HG03039 (cell line): ENCODE measurements around the gene SARS2.
A peak's percentile ranks its signal among the peaks of the same experiment; 100 is the strongest.
"Not testable (repeated sequence)": the region's sequence is repeated elsewhere in the genome, so short reads cannot be mapped to it uniquely, and the experiment has no call there.

Source experiments
- ATAC-seq: cut with Tn5 transposase; IDR thresholded peaks from one replicate; pipeline ENCODE4 v1.9.1; 2021; ENCODE audit warnings: mild to moderate bottlenecking, moderate library complexity; ENCODE audit not compliant: unreplicated experiment

The SARS2 gene

DNA sequence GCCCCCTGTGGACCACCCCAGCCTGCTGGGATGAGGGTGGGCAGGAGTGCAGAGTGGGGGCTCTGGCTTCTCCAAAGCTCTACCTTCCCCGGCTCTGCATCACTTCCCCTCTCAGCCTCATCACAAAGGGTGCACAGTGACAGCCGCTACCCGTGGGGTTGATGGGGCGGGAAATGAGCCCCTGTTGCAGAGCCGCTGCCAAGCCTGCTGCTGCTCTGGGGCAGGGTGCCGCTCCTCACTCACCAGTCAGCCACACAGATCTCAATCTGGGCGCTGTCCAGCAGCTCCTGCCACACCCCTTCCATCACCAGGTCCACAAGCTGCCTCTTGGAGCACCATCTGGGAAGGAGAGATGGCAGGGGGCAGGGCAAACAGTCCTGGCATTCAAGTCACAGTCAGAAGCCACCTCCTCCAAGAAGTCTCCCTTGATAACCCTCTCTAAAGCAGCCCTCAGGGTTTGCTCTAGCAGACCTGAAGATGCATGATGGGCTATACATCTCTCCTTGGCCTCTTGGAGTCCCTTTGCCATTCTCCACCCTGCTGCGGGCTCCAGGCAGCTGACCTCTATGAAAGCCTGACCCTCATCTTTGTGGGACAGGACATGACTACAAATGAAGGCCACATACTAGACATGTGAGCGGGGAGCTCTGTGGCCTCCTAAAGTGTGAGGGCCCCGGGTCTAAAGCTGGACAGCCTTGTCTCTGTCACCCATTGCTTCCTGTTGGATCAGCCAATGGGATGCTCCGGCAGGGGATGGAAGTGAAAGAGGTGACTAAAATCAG, 15.9 kb upstream of the SARS2 start:
- ATAC-seq: no peak

DNA sequence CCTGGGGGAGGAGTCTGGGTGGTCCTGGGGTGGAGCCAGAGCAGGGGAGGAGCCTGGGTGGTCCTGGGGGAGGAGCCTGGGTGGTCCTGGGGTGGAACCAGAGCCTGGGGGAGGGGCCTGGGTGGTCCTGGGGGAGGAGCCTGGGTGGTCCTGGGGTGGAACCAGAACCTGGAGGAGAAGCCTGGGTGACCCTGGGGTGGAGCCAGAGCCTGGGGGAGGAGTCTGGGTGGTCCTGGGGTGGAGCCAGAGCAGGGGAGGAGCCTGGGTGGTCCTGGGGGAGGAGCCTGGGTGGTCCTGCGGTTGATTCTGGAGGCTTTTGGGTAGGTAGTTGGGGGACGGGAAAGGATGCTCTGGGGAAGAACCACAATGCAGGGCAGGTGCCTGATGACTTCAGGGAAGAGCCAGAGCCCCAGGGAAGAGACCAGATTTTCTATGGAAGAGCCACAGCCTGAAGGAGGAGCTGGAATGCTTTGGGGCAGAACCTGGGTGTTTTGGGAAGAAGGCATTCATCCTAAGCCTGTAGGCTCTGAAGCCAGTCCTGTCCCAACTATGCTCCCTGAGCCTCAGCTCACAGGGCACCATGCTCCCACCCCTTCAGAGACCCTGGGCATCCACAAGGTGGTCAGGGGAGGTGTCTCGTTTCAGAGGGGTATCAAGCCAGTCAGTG, 15.1 kb upstream of the SARS2 start:
- ATAC-seq: no peak

DNA sequence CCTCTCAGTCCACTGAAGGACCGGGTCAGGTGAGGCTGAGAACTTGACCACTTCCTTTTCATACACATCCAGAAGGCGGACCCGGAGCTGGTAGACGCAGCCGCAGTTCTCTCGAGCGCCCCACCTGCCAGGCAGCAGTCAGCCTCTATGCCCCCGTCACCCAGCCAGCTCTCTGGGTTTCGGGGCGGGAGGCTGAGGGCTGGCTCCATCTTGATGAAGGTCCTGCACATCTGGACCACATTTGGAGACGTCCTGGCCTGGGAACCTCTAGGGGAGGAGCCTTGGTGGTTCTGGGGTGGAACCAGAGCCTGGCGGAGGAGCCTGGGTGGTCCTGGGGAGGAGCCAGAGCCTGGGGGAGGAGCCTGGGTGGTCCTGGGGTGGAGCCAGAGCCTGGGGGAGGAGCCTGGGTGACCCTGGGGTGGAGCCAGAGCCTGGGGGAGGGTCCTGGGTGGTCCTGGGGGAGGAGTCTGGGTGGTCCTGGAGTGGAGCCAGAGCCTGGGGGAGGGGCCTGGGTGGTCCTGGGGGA, 14.5 kb upstream of the SARS2 start:
- no peak for ATAC-seq

DNA sequence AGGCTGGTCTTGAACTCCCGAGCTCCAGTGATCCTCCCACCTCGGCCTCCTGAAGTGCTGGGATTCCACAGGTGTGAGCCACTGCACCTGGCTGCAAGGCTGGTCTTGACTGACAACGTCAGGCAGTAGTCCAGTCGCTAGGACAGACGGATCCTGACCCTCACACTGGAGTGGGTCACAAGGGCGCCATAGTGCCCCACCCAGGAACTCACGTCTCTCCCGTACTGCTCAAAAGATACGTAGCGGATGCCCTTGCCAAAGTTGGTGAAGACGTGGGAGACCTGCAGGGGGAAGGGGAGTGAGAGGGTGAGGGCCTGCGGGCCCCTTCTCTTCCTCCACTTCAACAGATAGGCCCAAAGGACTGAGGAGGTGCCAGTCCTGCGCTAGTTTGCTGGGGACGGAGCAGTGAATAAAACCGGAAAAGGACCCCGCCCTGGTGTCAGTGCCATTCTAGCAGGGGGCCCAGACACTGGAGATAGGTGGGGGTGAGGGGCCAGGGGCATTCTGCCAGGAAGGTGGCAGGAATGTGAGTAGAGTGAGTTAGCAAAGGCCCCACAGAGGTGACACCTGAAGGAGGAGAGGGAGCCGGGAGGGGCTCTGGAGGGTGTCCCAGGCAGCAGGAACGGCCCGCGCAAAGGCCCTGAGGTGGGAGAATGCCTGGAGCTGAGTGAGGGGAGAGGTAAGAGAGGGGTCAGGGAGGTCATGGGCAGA, 12.1 kb upstream of the SARS2 start:
- ATAC-seq: no peak

DNA sequence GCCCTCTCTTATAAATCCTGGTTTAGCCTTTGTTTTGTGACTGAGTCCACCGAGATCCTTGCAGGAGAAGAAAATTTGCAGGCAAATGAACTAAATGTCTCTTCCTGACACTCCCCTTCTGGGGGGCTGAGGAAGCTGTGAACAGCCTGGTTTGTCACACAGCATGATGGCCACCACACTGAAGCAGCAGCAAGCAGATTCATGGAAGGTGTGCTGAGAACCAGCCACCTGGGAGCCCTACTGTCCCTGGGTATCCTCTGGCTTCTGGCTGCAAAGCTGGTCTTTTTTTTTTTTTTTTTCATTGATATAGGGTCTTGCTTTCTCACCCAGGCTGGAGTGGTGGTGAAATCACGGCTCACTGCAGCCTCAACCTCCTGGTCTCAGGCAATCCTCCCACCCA, 11.4 kb upstream of the SARS2 start:
- ATAC-seq: no peak

DNA sequence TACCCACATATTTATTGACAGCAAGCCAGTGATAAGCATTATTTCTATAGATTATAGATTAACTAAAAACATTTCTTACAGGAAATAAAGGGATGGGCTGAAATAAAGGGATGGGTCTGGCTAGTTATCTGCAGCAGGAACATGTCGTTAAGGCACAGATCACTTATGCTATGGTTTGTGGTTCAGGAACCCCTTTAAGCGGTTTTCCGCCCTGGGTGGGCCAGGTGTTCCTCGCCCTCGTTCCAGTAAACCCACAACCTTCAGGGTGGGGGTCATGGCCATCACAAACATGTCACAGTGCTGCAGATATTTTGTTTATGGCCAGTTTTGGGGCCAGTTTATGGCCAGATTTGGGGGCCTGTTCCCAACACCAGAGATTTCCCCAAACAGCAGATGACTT, 10.9 kb upstream of the SARS2 start:
- ATAC-seq: not testable (repeated sequence)

DNA sequence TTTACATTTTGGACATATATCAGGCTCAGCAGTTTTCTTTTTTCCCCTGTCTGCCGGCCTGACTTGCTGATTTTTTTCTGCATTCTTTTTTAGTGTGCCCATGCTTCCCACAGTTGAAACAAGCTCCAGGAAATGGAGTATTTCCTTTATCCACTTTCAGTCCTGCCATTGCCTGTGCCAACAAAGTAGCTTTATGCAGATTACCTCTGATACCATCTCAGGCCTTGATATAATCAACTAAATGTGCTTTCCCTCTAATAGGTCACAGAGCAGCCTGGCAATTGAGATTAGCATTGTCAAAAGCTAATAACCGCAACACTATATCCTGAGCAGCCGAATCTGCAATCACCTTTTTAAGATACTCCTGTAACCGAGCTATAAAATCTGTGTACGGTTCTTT, 9.4 kb upstream of the SARS2 start:
- no peak for ATAC-seq

DNA sequence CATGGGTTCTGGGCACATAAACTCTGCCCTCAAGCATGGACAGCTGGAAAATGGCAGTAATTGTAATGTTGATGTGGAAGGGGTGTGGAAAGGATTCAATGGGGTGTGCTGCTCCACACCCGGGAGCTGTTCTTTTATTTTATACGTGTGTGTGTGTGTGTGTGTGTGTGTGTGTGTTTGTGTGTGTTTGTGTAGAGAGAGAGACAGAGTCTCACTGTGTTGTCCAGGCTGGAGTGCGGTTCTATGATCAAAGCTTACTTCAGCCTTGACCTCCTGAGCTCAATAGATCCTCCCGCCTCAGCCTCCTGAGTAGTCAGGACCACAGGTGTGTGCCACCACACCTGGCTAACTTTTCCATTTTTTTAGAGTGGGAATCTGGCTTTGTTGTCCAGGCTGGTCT, 3.0 kb upstream of the SARS2 start:
- ATAC-seq: no peak

DNA sequence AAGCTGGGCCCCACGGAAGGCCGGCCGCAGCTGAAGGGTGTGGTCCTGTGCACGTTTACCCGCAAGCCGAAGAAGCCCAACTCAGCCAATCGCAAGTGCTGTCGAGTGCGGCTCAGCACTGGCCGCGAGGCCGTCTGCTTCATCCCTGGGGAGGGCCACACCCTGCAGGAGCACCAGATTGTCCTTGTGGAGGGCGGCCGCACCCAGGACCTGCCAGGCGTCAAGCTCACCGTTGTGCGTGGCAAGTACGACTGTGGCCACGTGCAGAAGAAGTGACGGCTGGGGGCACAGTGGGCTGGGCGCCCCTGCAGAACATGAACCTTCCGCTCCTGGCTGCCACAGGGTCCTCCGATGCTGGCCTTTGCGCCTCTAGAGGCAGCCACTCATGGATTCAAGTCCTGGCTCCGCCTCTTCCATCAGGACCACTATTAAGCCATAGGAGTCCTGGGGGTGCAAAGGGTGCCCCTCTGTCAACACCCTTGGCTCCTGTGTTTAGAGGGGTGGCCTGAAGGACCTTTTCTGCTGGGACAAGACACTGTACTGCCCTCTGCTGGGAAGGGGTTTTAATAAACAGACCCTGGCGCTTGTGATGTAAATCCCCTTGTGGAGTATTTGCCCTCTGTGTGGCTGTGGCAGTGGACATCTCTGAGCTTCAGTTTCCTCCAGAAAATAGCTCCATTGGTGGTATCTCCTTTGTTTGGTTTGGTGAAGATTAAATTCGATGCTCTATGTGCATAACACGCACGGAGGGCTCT, 2.0 kb upstream of the SARS2 start:
- ATAC-seq: no peak

DNA sequence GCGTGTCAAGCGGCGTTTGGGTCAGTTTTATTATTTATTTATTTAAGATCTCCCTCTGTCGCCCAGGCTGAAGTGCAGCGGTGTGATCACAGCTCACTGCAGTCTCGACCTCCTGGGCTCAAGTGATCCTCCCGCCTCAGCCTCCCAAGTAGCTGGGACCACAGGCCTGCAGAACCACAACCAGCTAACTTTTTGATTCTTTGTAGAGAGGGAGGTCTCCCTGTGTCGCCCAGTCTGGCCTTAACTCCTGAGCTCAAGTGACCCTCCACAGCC, 894 bp upstream of the SARS2 start:
- no peak for ATAC-seq

DNA sequence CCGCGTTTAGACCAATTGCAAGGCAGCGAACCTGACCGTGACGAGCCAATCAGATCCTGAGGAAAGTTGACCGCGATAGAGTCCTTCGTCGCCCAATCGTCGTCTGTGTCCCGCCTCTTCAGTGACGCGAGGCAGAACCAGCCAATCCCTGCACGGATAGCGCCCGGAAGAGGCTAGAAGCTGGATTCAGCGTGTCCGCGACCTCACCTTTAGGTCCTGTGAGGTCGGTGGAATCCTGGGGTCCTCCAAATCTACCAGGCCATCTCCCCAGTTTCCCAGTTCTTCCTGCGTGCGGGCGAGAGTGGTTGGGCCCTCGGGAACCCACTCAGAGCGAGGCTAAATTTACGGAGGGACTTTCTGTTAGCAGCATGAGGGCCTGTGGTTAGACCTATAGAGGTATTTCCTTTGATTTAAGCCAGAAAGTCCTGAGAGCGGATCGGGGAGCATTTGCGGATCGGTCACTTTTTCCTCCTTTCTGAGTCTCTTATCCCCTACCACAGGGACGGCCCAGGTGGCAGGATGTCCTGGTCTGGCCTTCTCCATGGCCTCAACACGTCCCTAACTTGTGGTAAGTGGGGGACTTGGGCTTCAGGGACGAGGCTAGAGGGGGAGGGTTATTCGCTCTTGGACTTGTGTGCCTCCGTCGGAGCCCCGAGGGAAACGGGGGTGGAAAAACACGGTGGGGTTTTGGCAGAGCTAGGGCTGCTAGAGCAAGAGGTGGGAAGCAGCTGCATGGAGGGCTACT, 385 bp upstream of the SARS2 start, which contains the start of gene MRPS12:
Gene MRPS12, plus strand, starts transcription at position 169 of the 745 bp plus-strand sequence. Its CDS starts 351 bp downstream, at position 520.
- peak; percentile 88 for ATAC-seq

DNA sequence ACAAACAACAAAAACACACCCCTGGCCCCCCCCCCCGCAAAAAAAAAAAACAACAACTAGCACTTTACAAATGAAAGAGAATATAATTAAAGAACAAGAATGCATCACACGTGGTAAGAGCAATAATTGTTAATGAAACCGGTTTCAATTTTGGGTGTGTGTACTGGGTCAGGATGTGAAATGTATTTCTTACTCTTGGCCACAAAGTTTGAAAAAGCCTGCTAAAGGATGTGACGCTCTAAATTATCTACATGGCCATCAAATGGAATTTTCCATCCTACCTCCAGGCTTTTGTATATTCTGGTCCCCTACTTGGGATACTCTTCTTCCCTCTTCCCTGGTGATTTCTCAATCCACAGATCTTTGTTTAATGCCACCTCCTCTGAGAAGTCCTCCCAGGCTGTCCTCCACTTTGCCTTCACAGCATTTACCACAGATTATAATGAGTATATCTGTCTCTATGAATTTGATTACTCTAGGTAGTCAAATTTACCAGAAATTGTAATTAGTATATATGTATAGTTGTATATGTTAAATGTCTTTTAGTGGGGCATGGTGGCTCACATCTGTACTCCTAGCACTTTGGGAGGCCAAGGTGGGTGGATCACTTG, 2.1 kb downstream of the SARS2 start:
- ATAC-seq: no peak

DNA sequence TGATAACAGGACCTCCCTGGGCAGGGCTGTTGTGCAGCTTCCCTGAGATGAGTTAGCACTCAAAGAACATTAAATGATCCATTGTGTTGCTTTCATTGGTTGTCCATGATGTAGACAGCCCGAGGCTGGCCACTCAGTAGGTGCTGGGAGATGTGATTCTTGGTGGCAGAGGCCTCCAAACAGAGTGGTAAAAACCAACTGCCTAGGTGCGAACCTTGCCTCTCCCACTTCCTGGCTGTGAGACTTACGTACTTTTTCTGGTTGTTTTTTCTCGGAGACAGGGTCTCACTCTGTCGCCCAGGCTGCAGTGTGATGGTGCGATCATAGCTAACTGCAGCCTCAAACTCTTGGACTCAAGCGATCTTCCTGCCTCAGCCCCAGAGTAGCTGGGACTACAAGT, 6.2 kb downstream of the SARS2 start:
- no peak for ATAC-seq

DNA sequence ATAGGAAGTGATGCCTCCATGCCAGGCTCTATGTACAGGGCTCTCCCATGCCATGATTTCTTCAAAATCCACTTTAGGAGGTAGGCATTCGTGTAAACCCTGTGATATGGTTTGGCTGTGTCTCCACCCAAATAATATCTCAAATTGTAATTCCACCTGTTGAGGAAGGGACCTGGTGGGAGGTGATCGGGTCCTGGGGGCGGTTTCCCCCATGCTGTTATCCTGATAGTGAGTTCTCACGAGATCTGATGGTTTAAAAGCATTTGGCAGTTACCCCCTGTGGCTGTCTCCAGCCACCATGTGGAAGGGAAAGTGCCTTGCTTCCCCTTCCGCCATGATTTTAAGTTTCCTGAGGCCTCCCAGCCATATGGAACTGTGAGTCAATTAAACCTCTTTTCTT, 8.1 kb downstream of the SARS2 start:
- no peak for ATAC-seq

DNA sequence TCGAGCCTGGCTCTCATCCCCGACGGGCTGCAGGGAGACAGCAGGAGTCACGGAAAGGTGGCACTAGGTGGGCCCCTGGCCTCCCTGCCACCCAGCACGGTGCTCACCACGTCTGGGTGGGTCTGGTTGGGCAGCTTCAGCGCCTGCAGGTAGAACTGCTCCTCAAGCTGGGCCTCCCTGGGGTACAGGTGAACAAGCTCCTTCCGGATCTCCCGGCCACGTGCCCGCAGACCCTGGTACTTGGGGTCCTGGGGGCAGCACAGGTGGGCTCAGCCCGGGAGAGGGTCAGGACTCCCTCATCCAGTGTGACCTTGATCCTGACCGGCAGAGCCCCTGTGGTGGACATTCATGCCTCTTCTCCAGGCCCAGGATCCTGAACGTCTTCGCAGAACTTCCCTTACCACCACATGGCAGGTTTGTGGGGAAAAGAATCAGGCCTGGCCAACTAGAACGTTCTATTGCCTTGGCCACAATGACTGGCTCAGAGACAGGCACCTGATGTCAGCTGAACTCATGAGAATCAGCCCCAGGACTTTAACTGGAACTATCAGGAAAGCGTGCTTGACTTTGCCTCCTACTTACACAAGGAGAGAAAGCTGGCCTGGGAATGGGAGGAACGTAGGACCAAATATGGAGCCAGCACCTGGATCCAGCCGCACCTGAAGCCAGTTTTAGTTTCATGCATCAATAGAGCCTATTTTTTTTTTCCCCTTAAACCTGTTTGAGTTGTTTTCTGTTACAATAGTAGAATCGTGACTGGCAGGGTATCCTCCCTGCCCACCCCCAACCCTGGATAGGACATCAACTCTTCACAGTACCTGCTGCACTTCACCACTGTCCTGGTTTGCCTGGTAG, 8.9 kb downstream of the SARS2 start:
- no peak for ATAC-seq

DNA sequence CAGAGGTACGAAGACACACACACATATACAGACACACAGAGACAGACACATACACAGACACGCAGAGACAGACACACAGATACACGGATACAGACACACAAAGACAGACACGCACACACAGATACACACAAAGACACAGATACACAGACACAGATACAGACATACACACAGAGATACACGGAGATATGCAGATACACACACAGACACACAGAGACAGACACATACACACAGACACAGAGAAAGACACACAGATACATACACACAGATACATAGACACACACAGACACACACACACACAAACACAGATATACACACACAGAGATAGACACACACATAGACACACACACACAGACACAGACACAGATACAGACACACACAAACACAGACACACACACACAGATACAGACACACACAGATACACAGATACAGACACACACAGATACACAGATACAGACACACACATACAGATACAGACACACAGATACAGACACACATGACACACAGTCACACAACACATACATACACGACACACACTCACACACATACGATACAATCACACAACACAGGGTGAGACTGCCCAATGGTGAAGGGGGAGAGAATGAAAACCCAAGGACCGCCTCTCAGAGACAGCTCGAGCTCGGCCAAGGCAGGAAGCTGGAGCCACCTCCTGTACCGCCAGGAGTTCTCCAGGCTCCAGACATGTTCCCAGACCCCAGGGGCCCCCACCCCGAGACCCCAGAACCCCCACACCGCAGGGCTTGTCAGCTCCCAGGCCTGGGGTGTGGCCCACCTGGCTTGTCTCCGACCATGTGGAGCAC, 9.8 kb downstream of the SARS2 start:
- no peak for ATAC-seq

DNA sequence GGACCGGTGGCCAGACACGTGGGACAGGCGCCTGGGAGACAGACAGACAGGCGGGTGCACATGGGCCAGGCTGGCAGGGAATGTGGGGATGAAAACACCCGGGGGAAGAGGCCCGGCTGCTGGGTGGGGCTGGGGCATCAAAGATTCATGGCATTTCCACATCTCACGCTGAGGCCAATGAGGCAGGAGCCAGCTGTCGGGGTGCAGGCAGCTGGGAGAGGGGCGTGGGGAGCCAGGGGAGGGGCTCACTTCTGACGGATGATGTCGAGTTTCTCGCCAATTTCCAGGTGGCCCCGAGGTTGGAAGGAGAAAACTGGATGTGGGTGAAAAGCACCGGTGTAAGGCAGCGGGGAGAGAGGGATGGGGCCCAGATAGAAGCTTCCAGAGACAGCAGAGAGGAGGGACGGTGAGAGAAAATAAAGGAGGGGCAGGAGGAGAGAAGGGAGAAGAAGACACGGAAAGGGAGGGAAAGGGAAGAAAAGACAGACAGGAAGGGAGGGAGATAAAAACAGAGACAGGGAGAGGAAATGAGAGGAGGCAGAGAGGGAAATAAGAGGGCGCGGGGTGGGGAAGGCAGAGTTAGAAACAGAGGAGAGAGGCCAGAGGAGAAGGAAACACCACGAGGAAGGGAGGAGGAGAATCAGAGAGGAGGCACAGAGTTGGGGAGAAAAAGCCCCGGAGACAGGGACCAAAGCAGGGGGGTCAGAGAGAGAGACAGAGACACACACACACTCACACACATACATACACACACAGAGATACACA, 10.5 kb downstream of the SARS2 start:
- ATAC-seq: no peak

DNA sequence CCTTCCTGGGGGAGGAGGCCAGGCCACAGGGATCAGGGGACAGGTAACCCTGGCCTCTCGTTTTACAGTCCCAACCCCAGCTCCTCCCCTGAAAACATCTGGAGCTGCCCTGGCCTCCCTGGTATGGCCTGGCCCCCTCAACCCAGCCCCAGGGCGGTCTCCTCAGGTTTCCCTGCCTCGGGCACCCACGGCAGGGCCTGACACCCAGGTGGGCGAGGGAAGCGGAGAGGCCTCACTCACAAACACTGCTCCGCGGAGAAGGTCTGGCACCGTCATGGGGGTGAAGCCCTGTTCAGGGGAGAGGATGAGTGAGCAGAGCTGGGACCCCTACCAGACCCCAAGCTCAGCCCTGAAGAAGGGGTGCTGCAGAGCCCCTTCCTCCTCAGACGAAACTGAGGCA, 12.0 kb downstream of the SARS2 start:
- no peak for ATAC-seq
